Liver (tissue), 9 donors: Measurements from ENCODE around the gene TOR1AIP2. TPM values are rescaled to one million over a fixed set of nuclear protein-coding genes. Genes with fewer than 3 reads are reported as not detected.

Experiments
- DNase-seq: peaks from one replicate; pipeline ENCODE4 v3.0.0-alpha.2; 2017; ENCODE audit warnings: low spot score
- H3K27ac ChIP-seq, 2 donors: one replicate each; pipeline ENCODE4 v1.7.0; 2013; ENCODE audit warnings: inconsistent platforms in 2 of 2, low read length in 2 of 2, control low read depth in 1 of 2, low read depth in 1 of 2, mild to moderate bottlenecking in 1 of 2
- H3K27me3 ChIP-seq, 4 donors: one replicate each; pipeline versions ENCODE4 v1.6.1 to v1.7.0; 2013; ENCODE audit warnings: low read length in 3 of 4, inconsistent platforms in 1 of 4, mild to moderate bottlenecking in 1 of 4, moderate library complexity in 1 of 4; ENCODE audit not compliant: control insufficient read depth in 4 of 4, insufficient read depth in 4 of 4
- H3K36me3 ChIP-seq, 4 donors: one replicate each; pipeline versions ENCODE4 v1.6.1 to v1.7.0; 2013; ENCODE audit warnings: low read length in 3 of 4, mild to moderate bottlenecking in 3 of 4, low read depth in 1 of 4, moderate library complexity in 1 of 4; ENCODE audit not compliant: control insufficient read depth in 4 of 4, insufficient read depth in 3 of 4
- H3K4me1 ChIP-seq, 4 donors: one replicate each; pipeline versions ENCODE4 v1.6.1 to v1.7.0; 2013; ENCODE audit warnings: low read length in 3 of 4, mild to moderate bottlenecking in 3 of 4, moderate library complexity in 1 of 4; ENCODE audit not compliant: control insufficient read depth in 4 of 4, insufficient read depth in 4 of 4
- H3K4me3 ChIP-seq, 3 donors: one replicate each; pipeline versions ENCODE4 v1.6.1 to v1.7.0; 2013; ENCODE audit warnings: low read length in 3 of 3, control low read depth in 1 of 3, low read depth in 1 of 3, mild to moderate bottlenecking in 1 of 3
- H3K9ac ChIP-seq, 2 donors: one replicate each; pipeline ENCODE4 v1.7.0; 2013; ENCODE audit warnings: low read length in 2 of 2, mild to moderate bottlenecking in 2 of 2, moderate library complexity in 2 of 2, control low read depth in 1 of 2, low read depth in 1 of 2
- H3K9me3 ChIP-seq, 4 donors: one replicate each; pipeline versions ENCODE4 v1.6.1 to v1.7.0; 2013; ENCODE audit warnings: low read length in 3 of 4; ENCODE audit not compliant: control insufficient read depth in 4 of 4
- ATF3 ChIP-seq: IDR thresholded peaks from 2 replicates; pipeline ENCODE4 v1.6.1; 2016; ENCODE audit warnings: antibody characterized with exemption
- EGR1 ChIP-seq, 2 donors: IDR thresholded peaks; 2 replicates each; pipeline ENCODE4 v1.6.1; 2016 to 2018; ENCODE audit warnings: antibody characterized with exemption in 2 of 2, low read depth in 2 of 2
- FOXA1 ChIP-seq: IDR thresholded peaks from 2 replicates; pipeline ENCODE4 v1.6.1; 2016; ENCODE audit warnings: antibody characterized with exemption
- FOXA2 ChIP-seq: IDR thresholded peaks from 2 replicates; pipeline ENCODE4 v1.6.1; 2016; ENCODE audit warnings: antibody characterized with exemption
- HNF4A ChIP-seq, 2 donors: conservative IDR thresholded peaks; 2 replicates each; pipeline ENCODE4 v1.6.1; 2016; ENCODE audit warnings: antibody characterized with exemption in 2 of 2, mild to moderate bottlenecking in 2 of 2
- HNF4G ChIP-seq: IDR thresholded peaks from 2 replicates; pipeline ENCODE4 v1.6.1; 2016; ENCODE audit warnings: antibody characterized with exemption
- NR2F2 ChIP-seq: IDR thresholded peaks from 2 replicates; pipeline ENCODE4 v1.6.1; 2016; ENCODE audit warnings: antibody characterized with exemption
- REST ChIP-seq: IDR thresholded peaks from 2 replicates; pipeline ENCODE4 v1.6.1; 2016; ENCODE audit warnings: antibody characterized with exemption, mild to moderate bottlenecking
- RXRA ChIP-seq, 2 donors: IDR thresholded peaks; 2 replicates each; pipeline ENCODE4 v1.6.1; 2017 to 2018; ENCODE audit warnings: antibody characterized with exemption in 2 of 2, mild to moderate bottlenecking in 1 of 2
- SP1 ChIP-seq: IDR thresholded peaks from 2 replicates; pipeline ENCODE4 v1.6.1; 2018; ENCODE audit warnings: antibody characterized with exemption, mild to moderate bottlenecking
- ZBTB33 ChIP-seq: IDR thresholded peaks from 2 replicates; pipeline ENCODE4 v1.6.1; 2016; ENCODE audit warnings: antibody characterized with exemption
- WGBS: extraction: QIAGEN DNeasy Blood & Tissue Kit; methylation state at CpG from one replicate; pipeline ENCODE4 v1.1.7; 2013; 5-methylcytosine and 5-hydroxymethylcytosine counted together
- polyA plus RNA-seq, 2 donors: library from polyadenylated mRNA; stranded (reverse) in 1 of 2; unstranded in 1 of 2; fragments of 200-250 nt in 1 of 2; fragments of >200 nt in 1 of 2; fragmentation: Nextera tagmentation in 1 of 2; extraction: Ambion mirVana in 1 of 2; gene quantifications; one replicate each; pipeline versions ENCODE4 v1.2.1 to v1.2.3, GENCODE V29; 2013 to 2015
- total RNA-seq, 2 donors: library from RNA; depleted of rRNA; stranded (reverse); fragments of >200 nt; gene quantifications; one replicate each; pipeline ENCODE4 v1.2.3, GENCODE V29; 2014
- TF ChIP-seq, protein P1 (sequence below): IDR thresholded peaks from 2 replicates; pipeline ENCODE4 v1.6.1; 2016; ENCODE audit warnings: antibody characterized with exemption
- donor health status: healthy.
- donor health status: healthy.
- donor health status: healthy.
- donor health status: healthy.
- donor health status: healthy.

Gene TOR1AIP2
- total and polyA plus RNA-seq, 4 donors = 12.7 to 124 (median 38.6) TPM

DNA sequence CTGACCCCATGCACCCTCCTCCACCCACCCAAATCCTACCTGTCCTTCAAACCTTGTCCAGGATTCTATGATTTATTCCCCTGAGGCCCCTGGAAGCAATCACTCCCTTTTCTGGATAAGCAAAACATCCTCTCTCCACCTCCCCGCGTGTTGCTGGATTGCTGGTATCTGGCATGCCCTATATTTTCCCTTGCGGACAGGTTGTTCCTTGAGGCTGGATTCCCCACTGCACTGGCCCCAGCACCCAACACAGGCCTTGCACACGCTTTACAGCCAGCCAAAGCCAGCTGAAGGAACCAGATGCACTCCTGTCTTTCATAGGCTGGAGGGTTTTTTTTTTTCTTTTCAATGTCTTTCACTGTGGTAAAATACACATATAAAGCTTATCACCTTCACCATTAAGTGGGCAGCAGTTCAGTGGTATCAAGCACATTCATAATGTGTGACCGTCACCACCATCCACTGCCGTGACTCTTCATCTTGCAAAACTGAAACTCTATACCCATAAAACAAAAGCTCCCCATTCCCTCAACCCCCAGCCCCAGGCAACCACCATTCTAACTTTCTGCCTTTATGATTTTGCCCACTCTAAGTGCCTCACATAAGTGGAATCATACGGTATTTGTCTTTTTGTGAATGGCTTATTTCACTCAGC lies 50.9 kb downstream of the TOR1AIP2 start:
- no peaks in the 10 kb centered on the region for H3K27me3 ChIP-seq
- TF ChIP-seq ATF3 (no peak), SP1 (no peak), FOXA1 (no peak), REST (no peak), RXRA (IDR thresholded peaks at IDR 0.05) (no peak), NR2F2 (no peak), HNF4A (conservative IDR thresholded peaks at IDR 0.05) (no peak)
- no peaks in the 10 kb centered on the region for H3K9me3 ChIP-seq
- WGBS = 78% methylated on average over 7 of the region's 7 CpGs
- no peak overlapping the region for H3K9ac ChIP-seq
- H3K27ac ChIP-seq = no peak overlapping the region
- H3K36me3 ChIP-seq = no peaks in the 10 kb centered on the region
- H3K4me3 ChIP-seq = no peak overlapping the region
- no peaks in the 10 kb centered on the region for H3K4me1 ChIP-seq
- no peak for DNase-seq

DNA sequence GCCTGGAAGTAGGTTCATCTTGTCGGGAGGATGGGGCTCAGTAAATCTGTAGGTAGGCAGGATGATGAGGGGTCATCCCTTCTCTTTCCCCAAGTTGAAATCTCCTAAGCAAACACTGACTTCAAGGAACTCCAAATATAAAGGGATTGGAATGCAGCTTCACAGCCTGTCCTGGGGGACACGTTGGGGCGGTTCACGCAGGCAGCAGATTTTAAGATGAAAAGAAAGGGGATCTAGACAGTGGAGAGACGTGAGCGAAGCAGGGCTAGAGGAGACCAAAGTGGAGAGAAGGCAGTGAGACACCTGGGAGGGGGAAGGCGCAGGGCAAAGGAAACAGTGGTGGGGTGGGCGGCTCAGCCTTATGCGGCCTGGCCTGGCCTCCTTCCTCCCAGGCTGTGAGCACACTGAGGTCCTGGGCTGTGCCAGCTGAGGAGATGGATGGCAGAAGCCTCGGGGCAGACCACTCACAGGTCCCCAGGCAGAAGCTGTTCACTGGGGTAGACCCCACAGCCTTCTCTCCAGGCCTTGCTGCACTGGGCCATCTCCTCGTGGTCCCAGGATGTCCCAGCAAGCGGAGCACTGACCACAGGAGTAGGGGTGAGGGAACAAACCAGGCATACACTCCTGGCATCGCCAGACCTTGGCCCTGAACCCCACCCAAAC lies 51.7 kb downstream of the TOR1AIP2 start:
- 79% methylated on average over 13 of the region's 13 CpGs for WGBS
- H3K4me1 ChIP-seq = no peaks in the 10 kb centered on the region
- no peak for TF ChIP-seq NR2F2
- TF ChIP-seq, protein P1, sequence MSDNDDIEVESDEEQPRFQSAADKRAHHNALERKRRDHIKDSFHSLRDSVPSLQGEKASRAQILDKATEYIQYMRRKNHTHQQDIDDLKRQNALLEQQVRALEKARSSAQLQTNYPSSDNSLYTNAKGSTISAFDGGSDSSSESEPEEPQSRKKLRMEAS = no peak
- TF ChIP-seq RXRA (IDR thresholded peaks at IDR 0.05) = no peak
- no peak for TF ChIP-seq ATF3
- no peak for TF ChIP-seq ZBTB33
- no peak for TF ChIP-seq HNF4A (conservative IDR thresholded peaks at IDR 0.05)
- TF ChIP-seq SP1 = no peak
- TF ChIP-seq REST = no peak
- no peak for TF ChIP-seq HNF4G
- no peak for TF ChIP-seq EGR1 (IDR thresholded peaks at IDR 0.05; ENCODE audit: low read depth in 2 of 2)
- no peak for TF ChIP-seq FOXA2
- H3K27me3 ChIP-seq = no peaks in the 10 kb centered on the region
- H3K36me3 ChIP-seq = no peaks in the 10 kb centered on the region
- H3K4me3 ChIP-seq = no peak overlapping the region
- no peak for DNase-seq
- no peak overlapping the region for H3K9ac ChIP-seq
- H3K27ac ChIP-seq = no peak overlapping the region
- H3K9me3 ChIP-seq = no peaks in the 10 kb centered on the region
